BJ (cell line): ENCODE results near the gene PDS5A. TPM values are rescaled to one million over a fixed set of nuclear protein-coding genes. Genes with fewer than 3 reads are reported as not detected.
A peak's percentile ranks its signal among the peaks of the same experiment; 100 is the strongest.
"Not testable (repeated sequence)": the region's sequence is repeated elsewhere in the genome, so short reads cannot be mapped to it uniquely, and the experiment has no call there.

ENCODE experiments used
- CTCF ChIA-PET: fragments of 350-600 bp; formaldehyde crosslinking; extraction: SDS; loops from one replicate; lab custom pipeline; 2021; ENCODE audit warnings: antibody characterized with exemption, inconsistent platforms; lab: Yijun Ruan, JAX
- POLR2A ChIA-PET: fragments of 300-600 bp; sonication (Branson Sonifier 250); formaldehyde crosslinking; extraction: SDS; loops from one replicate; lab custom pipeline; 2021; ENCODE audit warnings: antibody characterized with exemption; lab: Charles Lee
- DNase-seq: peaks from one replicate; pipeline ENCODE4 v3.0.0-alpha.2; 2011; ENCODE audit warnings: low read depth
- H3K27me3 ChIP-seq: 2 replicates; pipeline ENCODE4 v1.6.0; 2011; ENCODE audit warnings: low read length; ENCODE audit not compliant: control insufficient read depth, insufficient read depth
- H3K36me3 ChIP-seq: 2 replicates; pipeline ENCODE4 v1.5.1; 2011; ENCODE audit warnings: low read length; ENCODE audit not compliant: control insufficient read depth, insufficient read depth
- H3K4me3 ChIP-seq: 2 replicates; pipeline ENCODE4 v1.5.1; 2011; ENCODE audit warnings: low read depth, mild to moderate bottlenecking, control low read depth, low read length
- CTCF ChIP-seq: IDR thresholded peaks from 2 replicates; pipeline ENCODE4 v1.5.1; 2011; ENCODE audit warnings: low read depth, mild to moderate bottlenecking, control low read depth, inconsistent platforms, low read length, moderate library complexity; ENCODE audit not compliant: insufficient read depth
- polyA minus RNA-seq: library from RNA; depleted of rRNA, polyadenylated mRNA; stranded (reverse); fragments of >200 nt; gene quantifications from 2 replicates; pipeline ENCODE4 v1.2.3, GENCODE V29; 2011; rRNA and poly(A)+ RNA removed
- polyA plus RNA-seq: library from polyadenylated mRNA; depleted of rRNA; stranded (reverse); fragments of >200 nt; gene quantifications from 2 replicates; pipeline ENCODE4 v1.2.3, GENCODE V29; 2011; rRNA removed

PDS5A gene
- 17.8 and 37.7 TPM in 2 replicates for polyA plus RNA-seq
- polyA minus RNA-seq, result 53.9 and 69.5 TPM in 2 replicates

- Histone ChIP-seq H3K36me3 (peaks cover 2% of the 10 kb centered on the region; the same call in 1 of the 2 replicates), H3K27me3 (no peaks in the 10 kb centered on the region), H3K4me3 (peak within 1 kb of the TSS; percentile 94)
- peak; percentile 62 for TF ChIP-seq CTCF
- POLR2A ChIA-PET, result no interaction called here
- CTCF ChIA-PET, result interaction anchor here (0.6 to 2.4 kb wide), 17 partner anchors 11 to 1021 kb away, joined by 3 to 12 read pairs (median 4); partner anchors contain the start of genes N4BP2 and UBE2K
- DNase-seq, result peak; percentile 31
Observed at GRCh38 chr4:39977489-39978377, at the start of gene PDS5A. Gene PDS5A (minus strand): TSS chr4:39977911. CDS start chr4:39976577, 1,334 bp downstream.

- H3K36me3 ChIP-seq, H3K4me3 ChIP-seq, POLR2A ChIA-PET, DNase-seq, CTCF ChIA-PET, H3K27me3 ChIP-seq: not testable (repeated sequence)
Observed at GRCh38 chr4:40024049-40024448, 46.3 kb upstream of the PDS5A start.

GRCh38 chr4:40021116-40021515 lies 43.4 kb upstream of the PDS5A start:
- H3K4me3 ChIP-seq, POLR2A ChIA-PET, DNase-seq, H3K36me3 ChIP-seq, H3K27me3 ChIP-seq: not testable (repeated sequence)
- CTCF ChIA-PET, result interaction anchor here (0.5 to 1.4 kb wide), 3 partner anchors 21 to 46 kb away, joined by 3 to 4 read pairs (median 3); no protein-coding TSS in a partner anchor

- CTCF ChIA-PET, result interaction anchor here (0.5 to 1.4 kb wide), 2 partner anchors 17 to 42 kb away, joined by 3 to 4 read pairs; no protein-coding TSS in a partner anchor
- no peak overlapping the region for H3K4me3 ChIP-seq
- no peaks in the 10 kb centered on the region for H3K36me3 ChIP-seq
- TF ChIP-seq CTCF, result no peak
- POLR2A ChIA-PET, result no interaction called here
- H3K27me3 ChIP-seq, result no peaks in the 10 kb centered on the region
- no peak for DNase-seq
Observed at GRCh38 chr4:40020221-40020620, 42.5 kb upstream of the PDS5A start.

GRCh38 chr4:40016007-40016406 lies 38.3 kb upstream of the PDS5A start:
- no peak for DNase-seq
- ChIA-PET CTCF (no interaction called here), POLR2A (no interaction called here)
- TF ChIP-seq CTCF, result no peak
- Histone ChIP-seq H3K27me3 (no peaks in the 10 kb centered on the region), H3K36me3 (no peaks in the 10 kb centered on the region), H3K4me3 (no peak overlapping the region)

- CTCF ChIA-PET, result interaction anchor here (0.9 kb wide), 1 partner anchor 9 kb away, joined by 3 read pairs; no protein-coding TSS in a partner anchor
- no peaks in the 10 kb centered on the region for H3K27me3 ChIP-seq
- TF ChIP-seq CTCF, result no peak
- POLR2A ChIA-PET, result no interaction called here
- no peaks in the 10 kb centered on the region for H3K36me3 ChIP-seq
- H3K4me3 ChIP-seq, result no peak overlapping the region
- DNase-seq, result peak; percentile 2
Observed at GRCh38 chr4:40003986-40004385, 26.3 kb upstream of the PDS5A start.
